ENCODE measurements around the gene ARF1.

DNA sequence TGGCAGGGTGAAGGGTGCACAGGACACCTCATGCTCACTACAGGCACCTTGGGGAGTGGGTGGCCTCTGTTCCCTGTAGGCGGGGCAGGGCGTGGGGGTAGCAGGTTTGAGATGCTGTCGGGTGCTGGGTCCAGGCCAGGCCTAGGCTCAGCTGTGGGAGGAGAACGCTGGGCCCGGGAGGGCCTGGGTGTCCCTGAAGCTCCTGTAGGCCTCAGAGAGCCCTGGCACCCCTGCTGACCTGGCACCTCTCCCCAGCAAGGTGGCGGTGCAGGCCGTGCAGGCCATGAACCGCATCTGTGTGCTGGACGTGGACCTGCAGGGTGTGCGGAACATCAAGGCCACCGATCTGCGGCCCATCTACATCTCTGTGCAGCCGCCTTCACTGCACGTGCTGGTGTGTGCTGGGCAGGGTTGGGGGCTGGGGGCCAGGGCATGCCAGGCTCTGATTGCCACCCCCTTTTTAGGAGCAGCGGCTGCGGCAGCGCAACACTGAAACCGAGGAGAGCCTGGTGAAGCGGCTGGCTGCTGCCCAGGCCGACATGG, 64.7 kb downstream of the ARF1 start:
- TF ChIP-seq, protein P1, sequence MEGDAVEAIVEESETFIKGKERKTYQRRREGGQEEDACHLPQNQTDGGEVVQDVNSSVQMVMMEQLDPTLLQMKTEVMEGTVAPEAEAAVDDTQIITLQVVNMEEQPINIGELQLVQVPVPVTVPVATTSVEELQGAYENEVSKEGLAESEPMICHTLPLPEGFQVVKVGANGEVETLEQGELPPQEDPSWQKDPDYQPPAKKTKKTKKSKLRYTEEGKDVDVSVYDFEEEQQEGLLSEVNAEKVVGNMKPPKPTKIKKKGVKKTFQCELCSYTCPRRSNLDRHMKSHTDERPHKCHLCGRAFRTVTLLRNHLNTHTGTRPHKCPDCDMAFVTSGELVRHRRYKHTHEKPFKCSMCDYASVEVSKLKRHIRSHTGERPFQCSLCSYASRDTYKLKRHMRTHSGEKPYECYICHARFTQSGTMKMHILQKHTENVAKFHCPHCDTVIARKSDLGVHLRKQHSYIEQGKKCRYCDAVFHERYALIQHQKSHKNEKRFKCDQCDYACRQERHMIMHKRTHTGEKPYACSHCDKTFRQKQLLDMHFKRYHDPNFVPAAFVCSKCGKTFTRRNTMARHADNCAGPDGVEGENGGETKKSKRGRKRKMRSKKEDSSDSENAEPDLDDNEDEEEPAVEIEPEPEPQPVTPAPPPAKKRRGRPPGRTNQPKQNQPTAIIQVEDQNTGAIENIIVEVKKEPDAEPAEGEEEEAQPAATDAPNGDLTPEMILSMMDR (IDR thresholded peaks at IDR 0.05), result no peak
- TF ChIP-seq POLR2AphosphoS5 (IDR thresholded peaks at IDR 0.05), result no peak
- no peak for TF ChIP-seq POLR2A (IDR thresholded peaks at IDR 0.05)
- no peak for TF ChIP-seq EP300 (IDR thresholded peaks at IDR 0.05)
